GM23338 (cell line): ENCODE data around the gene CPNE4. TPM values are rescaled to one million over a fixed set of nuclear protein-coding genes. Genes with fewer than 3 reads are reported as not detected.

ENCODE experiments used
- ATAC-seq: fragments of 200-7000 bp; cut with Tn5 transposase; 3 replicates; pipeline ENCODE4 v1.9.1; 2020
- DNase-seq: peaks from one replicate; pipeline ENCODE4 v3.0.0-alpha.2; 2015; ENCODE audit warnings: low spot score
- H2AFZ ChIP-seq: fragments of 200-600 bp; sonication (generic); 2 replicates; pipeline ENCODE4 v1.8.0; 2016; ENCODE audit warnings: antibody characterized with exemption, mild to moderate bottlenecking, moderate library complexity
- H3F3A ChIP-seq: fragments of 200-600 bp; sonication (generic); replicated peaks from 2 replicates; pipeline ENCODE4 v1.8.0; 2017; ENCODE audit warnings: antibody characterized with exemption, mixed run types, low read depth
- H3K27ac ChIP-seq: fragments of 200-600 bp; sonication (generic); 2 replicates; pipeline ENCODE4 v1.6.1; 2016; ENCODE audit warnings: low read depth
- H3K27me3 ChIP-seq: fragments of 200-600 bp; sonication (generic); 2 replicates; pipeline ENCODE4 v1.8.0; 2016; ENCODE audit warnings: mild to moderate bottlenecking, mixed run types, moderate library complexity; ENCODE audit not compliant: insufficient read depth
- H3K36me3 ChIP-seq: fragments of 200-600 bp; sonication (generic); 2 replicates; pipeline ENCODE4 v1.8.0; 2016; ENCODE audit warnings: mild to moderate bottlenecking; ENCODE audit not compliant: insufficient read depth
- H3K4me1 ChIP-seq: fragments of 200-600 bp; sonication (generic); 2 replicates; pipeline ENCODE4 v1.8.0; 2016; ENCODE audit warnings: mild to moderate bottlenecking, moderate library complexity; ENCODE audit not compliant: insufficient read depth
- H3K4me2 ChIP-seq: fragments of 200-600 bp; sonication (generic); 2 replicates; pipeline ENCODE4 v1.7.1; 2017; ENCODE audit warnings: mixed run types
- H3K4me3 ChIP-seq: fragments of 200-600 bp; sonication (generic); 2 replicates; pipeline ENCODE4 v1.6.1; 2016; ENCODE audit warnings: mixed run types
- H3K79me2 ChIP-seq: fragments of 200-600 bp; sonication (generic); replicated peaks from 2 replicates; pipeline ENCODE4 v1.8.0; 2017; ENCODE audit warnings: mild to moderate bottlenecking; ENCODE audit not compliant: insufficient read depth
- H3K9me2 ChIP-seq: fragments of 200-600 bp; sonication (generic); 2 replicates; pipeline ENCODE4 v1.8.0; 2017; ENCODE audit not compliant: insufficient read depth
- H4K20me1 ChIP-seq: fragments of 200-600 bp; sonication (generic); replicated peaks from 2 replicates; pipeline ENCODE4 v1.8.0; 2017; ENCODE audit warnings: mild to moderate bottlenecking; ENCODE audit not compliant: insufficient read depth
- H3K27ac Mint-ChIP-seq: 2 replicates; pipeline ENCODE4 v1.8.0; 2020; ENCODE audit warnings: inconsistent platforms, mild to moderate bottlenecking, moderate library complexity, mixed read lengths
- H3K27me3 Mint-ChIP-seq: 3 replicates; pipeline ENCODE4 v1.8.0; 2022; ENCODE audit warnings: low read depth, mild to moderate bottlenecking, moderate library complexity, mixed read lengths, inconsistent platforms; ENCODE audit not compliant: insufficient read depth, poor library complexity
- H3K36me3 Mint-ChIP-seq: 3 replicates; pipeline ENCODE4 v1.8.0; 2021; ENCODE audit warnings: low read depth, mild to moderate bottlenecking, inconsistent platforms, moderate library complexity, mixed read lengths
- H3K4me1 Mint-ChIP-seq: 3 replicates; pipeline ENCODE4 v1.8.0; 2020; ENCODE audit warnings: mild to moderate bottlenecking, inconsistent platforms, mixed read lengths
- H3K4me3 Mint-ChIP-seq: 3 replicates; pipeline ENCODE4 v1.8.0; 2021; ENCODE audit warnings: moderate library complexity, mild to moderate bottlenecking, inconsistent platforms, mixed read lengths
- H3K9me3 Mint-ChIP-seq: 3 replicates; pipeline ENCODE4 v1.8.0; 2020; ENCODE audit warnings: moderate library complexity, mild to moderate bottlenecking, inconsistent platforms, mixed read lengths
- CREB1 ChIP-seq: fragments of 250-450 bp; sonication (Bioruptor Pico); IDR thresholded peaks from 2 replicates; pipeline ENCODE4 v1.5.0; 2020; ENCODE audit warnings: low read depth, mild to moderate bottlenecking, moderate library complexity
- CTCF ChIP-seq, 2 experiments: fragments of 200-600 bp in 1 of 2; sonication (generic) in 1 of 2; conservative IDR thresholded peaks; 2 replicates each; pipeline versions ENCODE4 v1.5.1 to v1.6.1; 2016 to 2017; ENCODE audit warnings: antibody characterized with exemption in 2 of 2, low read depth in 2 of 2, mild to moderate bottlenecking in 2 of 2, moderate library complexity in 1 of 2
- ETS1 ChIP-seq: IDR thresholded peaks from 2 replicates; pipeline ENCODE4 v1.6.1; 2016; ENCODE audit warnings: antibody characterized with exemption
- EZH2 ChIP-seq: fragments of 200-600 bp; sonication (generic); IDR thresholded peaks from one replicate; pipeline ENCODE4 v1.8.0; 2017; ENCODE audit warnings: antibody characterized with exemption, mild to moderate bottlenecking, low read depth; ENCODE audit not compliant: unreplicated experiment
- EZH2phosphoT487 ChIP-seq: fragments of 200-600 bp; sonication (generic); IDR thresholded peaks from one replicate; pipeline ENCODE4 v1.8.1; 2018; ENCODE audit warnings: antibody characterized with exemption; ENCODE audit not compliant: unreplicated experiment
- JUNB ChIP-seq: IDR thresholded peaks from one replicate; pipeline ENCODE4 v1.6.1; 2016; ENCODE audit warnings: antibody characterized with exemption; ENCODE audit not compliant: unreplicated experiment
- NANOG ChIP-seq: IDR thresholded peaks from 2 replicates; pipeline ENCODE4 v1.6.1; 2016; ENCODE audit warnings: antibody characterized with exemption, borderline replicate concordance
- POLR2AphosphoS5 ChIP-seq: IDR thresholded peaks from 2 replicates; pipeline ENCODE4 v1.6.1; 2016; ENCODE audit warnings: antibody characterized with exemption, low read depth
- REST ChIP-seq: IDR thresholded peaks from one replicate; pipeline ENCODE4 v1.6.1; 2018; ENCODE audit warnings: antibody characterized with exemption; ENCODE audit not compliant: unreplicated experiment
- STAT1 ChIP-seq: IDR thresholded peaks from one replicate; pipeline ENCODE4 v1.6.1; 2016; ENCODE audit warnings: antibody characterized with exemption; ENCODE audit not compliant: unreplicated experiment
- ZNF114 ChIP-seq: fragments of 250-450 bp; sonication (Bioruptor Pico); IDR thresholded peaks from 2 replicates; pipeline ENCODE4 v1.5.0; 2020; ENCODE audit warnings: mild to moderate bottlenecking, moderate library complexity
- ZNF331 ChIP-seq: fragments of 250-450 bp; sonication (Bioruptor Pico); IDR thresholded peaks from 2 replicates; pipeline ENCODE4 v1.5.0; 2020; ENCODE audit warnings: low read depth, mild to moderate bottlenecking, moderate library complexity
- ZNF462 ChIP-seq: fragments of 250-450 bp; sonication (Bioruptor Pico); IDR thresholded peaks from 2 replicates; pipeline ENCODE4 v1.5.0; 2020; ENCODE audit warnings: mild to moderate bottlenecking, moderate library complexity
- polyA plus RNA-seq: library from polyadenylated mRNA; unstranded; fragments of >200 nt; fragmentation: Nextera tagmentation; extraction: Ambion mirVana; gene quantifications from 2 replicates; pipeline ENCODE4 v1.2.1, GENCODE V29; 2016
- total RNA-seq: library from RNA; depleted of rRNA; stranded (reverse); fragments of >200 nt; shearing (Covaris generic); gene quantifications from 2 replicates; pipeline ENCODE4 v1.2.3, GENCODE V29; 2014

The CPNE4 gene
- total and polyA plus RNA-seq, 2 experiments from 2014 or later = 2.0 to 6.5 TPM

GRCh38 chr3:131502530-131503319 lies 532.1 kb downstream of the CPNE4 start, which contains the start of gene MRPL3:
Gene MRPL3 (minus strand): TSS chr3:131502971. CDS start chr3:131502821, 150 bp downstream.
- peaks cover 4% of the 10 kb centered on the region for H3K27me3 Mint-ChIP-seq
- peak within 1 kb of the TSS; percentile 77; the same call in 1 of the 2 replicates for H3K27ac ChIP-seq

More at GRCh38 chr3:131502530-131503319, 532.1 kb downstream of the CPNE4 start, which contains the start of gene MRPL3:
- H3K4me3 Mint-ChIP-seq = peak within 1 kb of the TSS; percentile 90
- H3K4me1 ChIP-seq = peaks cover 4% of the 10 kb centered on the region; the same call in 1 of the 2 replicates
- H3K4me3 ChIP-seq = peak within 1 kb of the TSS; percentile 94
- H3K36me3 Mint-ChIP-seq = peaks cover 36% of the 10 kb centered on the region
- H3K9me3 Mint-ChIP-seq = no peaks in the 10 kb centered on the region
- peaks cover 6% of the 10 kb centered on the region for H3K4me1 Mint-ChIP-seq
- peaks cover 16% of the 10 kb centered on the region for H3K36me3 ChIP-seq
- peak within 1 kb of the TSS; percentile 100 for H2AFZ ChIP-seq
- H3K27ac Mint-ChIP-seq = peak within 1 kb of the TSS; percentile 100
- H3K9me2 ChIP-seq = peaks cover 14% of the 10 kb centered on the region
- ATAC-seq (peak; percentile 94), DNase-seq (peak; percentile 92)
- peaks cover 28% of the 10 kb centered on the region for H3K27me3 ChIP-seq
- no peaks in the 10 kb centered on the region for H3F3A ChIP-seq
- TF ChIP-seq REST = no peak
- TF ChIP-seq EZH2phosphoT487 = no peak
- no peak for TF ChIP-seq ZNF462 (CRISPR knock-in tag)
- no peak for TF ChIP-seq EZH2
- TF ChIP-seq POLR2AphosphoS5 = peak; percentile 82
- no peak for TF ChIP-seq STAT1
- TF ChIP-seq ETS1 = peak; percentile 75
- TF ChIP-seq JUNB = no peak
- TF ChIP-seq NANOG = no peak
- TF ChIP-seq ZNF331 (CRISPR knock-in tag) = peak; percentile 26; the same call in 1 of the 2 replicates
- peak; percentile 98; the same call in 1 of the 2 replicates for TF ChIP-seq ZNF114 (CRISPR knock-in tag)
- peak; percentile 81 for TF ChIP-seq CREB1 (CRISPR knock-in tag)
- no peak for TF ChIP-seq CTCF (conservative IDR thresholded peaks at IDR 0.05; ENCODE audit: low read depth in 2 of 2)
- peak within 1 kb of the TSS; percentile 93 for H3K4me2 ChIP-seq
- H3K79me2 ChIP-seq = peaks cover 46% of the 10 kb centered on the region
- no peaks in the 10 kb centered on the region; the same call in 1 of the 2 replicates for H4K20me1 ChIP-seq
